NCI-H2196 treated with DMSO at 0.1 percent for 48 hours (cell line): ENCODE data around the gene MYO18A.
A peak's percentile ranks its signal among the peaks of the same experiment; 100 is the strongest.
"Not testable (repeated sequence)": the region's sequence is repeated elsewhere in the genome, so short reads cannot be mapped to it uniquely, and the experiment has no call there.

ENCODE experiments used
- DNase-seq: peaks from one replicate; lab custom pipeline; 2025; ENCODE audit not compliant: unreplicated experiment; lab: John Stamatoyannopoulos, UW

Gene MYO18A

DNA sequence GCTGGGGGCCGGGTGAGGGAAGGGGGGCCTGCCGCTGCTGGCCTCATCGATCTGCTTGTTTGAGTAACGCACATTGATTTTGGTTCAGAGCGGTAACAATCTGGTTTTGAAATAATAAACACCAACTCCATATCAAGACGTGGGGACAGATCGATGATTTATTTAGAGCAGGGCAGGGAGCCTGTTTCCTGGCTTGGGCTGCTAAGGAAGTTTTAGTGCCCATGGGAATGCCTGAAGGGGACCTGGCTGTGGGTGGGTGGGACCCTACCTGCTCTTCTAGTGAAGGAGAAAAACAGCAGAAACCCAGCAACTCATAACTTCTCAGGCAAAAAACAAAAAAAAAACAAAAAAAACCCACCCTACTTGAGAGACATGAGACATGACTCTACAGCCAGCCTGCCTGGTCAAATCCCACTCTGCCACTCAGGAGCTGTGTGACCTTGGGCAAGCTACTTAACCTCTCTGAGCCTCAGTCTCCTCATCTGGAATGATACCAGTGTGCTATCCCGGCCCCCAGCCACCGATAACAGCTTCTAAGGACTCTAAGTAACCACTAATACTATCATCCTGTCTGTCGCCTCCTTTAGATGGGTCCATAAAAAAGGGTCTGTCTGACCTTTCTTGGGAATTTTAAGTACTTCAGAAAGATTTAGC, 71.2 kb downstream of the MYO18A start:
- DNase-seq = no peak

DNA sequence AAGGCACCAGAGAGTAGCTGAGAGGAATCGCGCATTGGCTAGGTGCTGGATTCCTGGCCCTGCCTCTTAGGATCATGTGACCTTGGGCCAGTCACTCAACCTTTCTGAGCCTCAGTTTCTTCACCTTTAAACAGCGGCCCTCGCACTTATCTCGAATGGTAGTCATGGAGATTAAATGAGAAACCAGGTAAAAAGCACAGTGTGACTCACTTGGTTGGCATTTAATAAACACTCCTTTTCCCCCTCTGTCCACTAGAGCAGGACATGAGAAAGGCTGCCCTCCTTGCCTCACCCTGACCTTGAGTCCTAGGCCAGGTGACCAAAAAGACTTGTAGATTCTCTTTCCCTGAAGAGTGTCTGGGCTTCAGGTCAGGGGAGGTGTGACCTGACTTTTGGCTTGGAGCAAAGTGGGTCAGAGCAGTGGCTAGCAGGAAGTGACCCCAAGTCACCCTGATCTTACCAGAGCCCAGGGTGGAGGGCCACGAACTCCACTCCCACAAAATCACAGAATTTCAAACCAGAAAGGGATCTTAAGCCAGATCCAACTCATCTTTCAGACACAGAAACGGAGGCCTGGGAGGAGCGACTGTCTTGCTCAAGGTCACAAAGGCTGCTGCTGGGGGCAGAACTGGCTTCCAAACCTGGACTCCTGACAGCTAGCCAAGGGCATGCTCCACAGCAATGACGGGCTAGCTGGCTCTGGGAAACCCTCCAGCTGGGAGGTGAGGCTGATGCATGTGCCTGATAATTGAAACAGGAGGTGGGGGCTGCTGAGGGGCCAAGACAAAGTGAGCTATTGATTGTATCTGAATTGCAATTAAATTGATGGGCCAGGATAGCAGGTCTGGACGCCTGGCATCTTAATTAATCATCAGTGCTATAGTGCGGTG, 72.0 kb downstream of the MYO18A start:
- no peak for DNase-seq

DNA sequence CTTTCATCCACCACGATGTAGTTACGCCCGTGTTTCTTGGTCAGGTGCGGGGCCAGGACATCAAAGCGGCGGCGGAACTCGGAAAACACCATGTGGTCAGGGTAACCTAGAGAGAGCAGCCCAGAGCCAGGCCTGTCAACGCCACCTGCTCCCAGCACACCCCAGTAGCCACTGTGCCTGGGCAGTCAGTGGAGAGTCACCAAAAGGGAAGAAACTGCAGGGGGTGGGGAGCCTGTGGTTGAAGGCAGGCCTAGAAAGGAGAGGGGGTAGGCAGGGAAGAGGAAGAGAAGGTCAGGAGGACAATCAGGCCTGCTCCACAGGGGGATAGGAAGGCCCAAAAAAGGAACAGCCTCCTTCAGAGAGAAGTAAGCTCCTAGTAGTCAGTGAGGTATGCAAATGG, 73.1 kb downstream of the MYO18A start:
- DNase-seq = no peak

DNA sequence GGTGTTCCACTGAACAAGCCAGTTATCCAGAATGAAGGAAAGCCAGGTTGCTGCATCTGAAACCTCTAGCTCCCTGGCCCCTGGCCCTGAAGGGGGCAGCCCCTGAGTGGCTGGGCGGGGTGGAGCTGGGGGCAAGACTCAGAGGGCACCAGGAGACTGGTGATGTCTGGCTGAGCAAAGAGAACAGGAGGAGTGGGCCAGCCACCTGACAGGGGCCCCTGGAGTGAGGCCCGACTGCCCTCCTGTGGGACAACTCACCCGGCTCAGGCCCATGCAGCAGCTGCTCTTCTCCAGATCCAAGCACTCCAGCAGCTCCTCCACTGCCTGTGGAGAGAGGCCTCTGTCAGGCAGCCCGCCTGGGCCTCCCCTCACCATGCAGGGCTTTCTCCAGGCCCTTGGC, 76.9 kb downstream of the MYO18A start:
- no peak for DNase-seq

DNA sequence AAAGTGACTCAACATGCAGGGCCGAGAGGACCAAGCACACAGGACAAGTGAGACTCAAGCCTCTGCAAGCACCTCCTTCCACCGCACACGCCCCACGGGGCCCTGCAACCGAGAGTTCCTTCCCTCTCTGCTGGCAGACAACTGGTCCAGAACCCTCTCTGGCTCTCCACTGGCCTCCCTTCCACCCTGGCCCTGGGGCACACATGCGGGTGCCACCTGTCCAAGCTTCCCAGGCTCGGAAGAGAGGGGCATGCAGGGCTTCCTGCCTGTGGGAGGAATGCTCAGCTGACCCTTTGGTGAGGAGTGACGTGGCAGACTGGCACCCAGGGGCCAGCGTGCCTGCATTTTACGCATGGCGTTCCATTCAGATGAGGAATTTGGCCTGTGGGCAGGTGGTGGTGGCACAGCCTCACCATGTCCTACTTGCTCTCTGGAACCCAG, 77.4 kb downstream of the MYO18A start:
- no peak for DNase-seq

DNA sequence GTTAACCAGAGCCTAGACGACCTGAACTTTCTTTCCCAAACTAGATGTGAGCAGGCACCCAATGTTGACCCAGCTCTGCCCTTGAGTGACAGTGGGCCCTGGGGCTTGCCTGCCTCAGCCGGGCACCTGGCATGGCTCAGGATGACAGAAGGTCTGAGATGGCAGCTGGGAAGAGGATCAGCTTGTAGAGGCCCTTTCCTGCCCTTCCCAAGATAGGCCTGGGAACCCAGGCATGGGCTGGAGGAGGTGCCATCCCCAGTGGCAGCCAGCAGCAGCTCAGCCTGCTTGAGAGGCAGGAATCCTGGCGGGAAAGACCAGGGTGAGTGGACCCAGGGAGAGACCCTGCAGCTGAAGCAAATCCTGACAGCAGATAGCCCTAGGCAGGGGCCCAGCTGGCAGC, 78.2 kb downstream of the MYO18A start:
- no peak for DNase-seq

DNA sequence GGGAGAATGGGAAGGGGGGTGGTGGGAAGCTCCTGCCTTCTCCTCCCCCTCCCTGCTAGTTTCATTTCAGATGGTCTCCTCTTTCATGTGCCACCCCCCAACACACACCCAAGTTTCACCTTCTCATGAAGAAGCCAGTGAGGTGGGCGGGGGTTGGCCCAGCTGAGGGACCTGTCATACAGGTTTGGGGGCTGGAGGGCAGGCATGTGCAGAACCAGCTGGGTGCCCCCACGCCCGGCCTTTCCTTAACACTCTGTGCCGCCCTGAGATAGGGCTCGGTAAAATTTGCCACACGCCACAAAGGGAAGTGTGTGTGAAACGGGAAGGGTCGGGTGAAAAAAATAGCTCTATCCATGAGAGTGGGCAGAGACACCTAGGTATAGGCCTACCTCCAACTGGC, 79.9 kb downstream of the MYO18A start:
- no peak for DNase-seq

DNA sequence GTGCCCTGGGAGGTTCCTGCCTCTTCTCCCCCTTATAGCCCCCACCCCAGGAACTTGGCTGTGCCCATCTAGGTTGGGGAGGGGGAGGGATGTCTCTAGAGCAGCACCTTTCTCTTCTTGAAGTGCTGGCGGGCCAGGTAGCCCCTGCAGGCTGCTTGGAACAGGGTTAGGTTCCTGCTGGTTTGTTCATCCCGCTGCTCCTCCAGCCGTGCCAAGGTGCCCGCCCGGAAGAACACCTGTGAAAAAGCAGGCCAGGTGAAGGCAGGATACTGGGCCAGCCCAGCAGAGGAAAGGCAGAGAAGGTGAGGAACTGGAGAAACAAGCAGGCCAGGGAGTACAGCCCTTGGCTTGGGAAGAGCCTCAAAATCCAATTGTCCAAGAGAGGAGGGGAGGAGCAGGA, 80.7 kb downstream of the MYO18A start:
- DNase-seq = no peak

DNA sequence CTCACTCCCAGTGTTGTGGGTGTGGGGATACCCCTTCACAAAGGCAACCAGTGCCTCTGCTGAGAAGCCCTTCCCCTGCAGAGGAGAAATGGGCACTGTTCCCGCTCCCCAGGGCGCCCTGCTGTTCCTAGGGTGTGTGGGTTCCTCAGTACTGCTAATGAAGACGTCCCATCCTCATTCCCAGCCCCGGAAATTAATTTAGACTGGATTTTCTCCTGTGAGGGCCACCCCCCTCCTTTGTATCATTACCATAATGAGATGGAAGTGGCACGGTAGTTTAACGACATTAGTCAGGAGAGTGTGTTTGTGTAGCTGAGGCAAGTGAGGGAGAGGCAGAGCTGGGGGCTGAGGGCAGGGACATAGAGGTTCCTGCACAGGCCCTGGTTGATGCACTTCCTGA, 84.1 kb downstream of the MYO18A start:
- no peak for DNase-seq

DNA sequence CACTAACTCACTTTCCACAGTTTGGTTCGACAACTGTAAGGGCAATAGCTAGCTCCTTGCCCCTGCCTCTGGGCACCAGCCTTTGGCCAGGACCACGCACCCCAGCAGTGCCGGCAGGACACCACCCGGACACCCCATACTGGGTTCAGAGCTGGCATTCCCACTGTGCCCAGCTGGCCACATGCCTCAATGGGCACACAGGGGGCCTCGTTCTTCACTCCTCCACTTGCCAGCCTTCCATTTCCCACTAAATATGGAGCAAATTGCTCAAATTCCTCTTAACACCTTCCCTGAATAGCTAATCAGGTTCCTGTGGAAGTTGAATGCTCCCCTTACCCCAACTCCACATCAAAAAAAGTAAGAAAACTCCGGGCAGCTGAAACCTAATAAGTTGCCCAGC, 84.8 kb downstream of the MYO18A start:
- no peak for DNase-seq

DNA sequence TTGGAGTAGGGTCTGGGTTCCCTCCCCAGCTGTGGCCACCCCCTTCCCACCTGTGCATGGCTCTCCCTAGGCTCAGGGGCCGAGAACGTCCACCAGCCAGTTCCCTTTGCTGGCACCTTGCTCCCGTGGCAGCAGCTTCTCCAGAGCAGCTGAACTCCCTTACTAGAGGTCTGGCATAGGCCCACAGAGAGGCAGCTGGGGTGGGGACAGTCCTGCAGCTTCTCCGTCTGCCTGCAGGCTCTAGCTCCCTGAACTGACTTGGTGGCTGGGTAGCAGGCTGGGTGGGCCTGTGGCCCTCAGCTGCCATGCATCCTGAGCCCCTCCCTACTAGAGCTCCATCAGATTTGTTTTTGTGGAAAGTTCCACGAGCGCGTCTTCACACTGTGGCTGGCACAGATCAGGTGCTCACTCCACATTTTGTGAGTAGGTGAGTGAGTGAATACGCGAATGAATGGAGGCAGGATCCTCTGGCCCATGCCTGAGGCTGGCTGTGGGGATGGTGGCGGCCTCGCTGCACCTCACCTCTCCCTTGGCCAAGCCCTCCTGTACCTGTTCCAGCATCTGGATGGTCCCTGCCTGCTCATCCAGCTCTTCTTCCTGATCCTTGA, 86.0 kb downstream of the MYO18A start:
- no peak for DNase-seq

DNA sequence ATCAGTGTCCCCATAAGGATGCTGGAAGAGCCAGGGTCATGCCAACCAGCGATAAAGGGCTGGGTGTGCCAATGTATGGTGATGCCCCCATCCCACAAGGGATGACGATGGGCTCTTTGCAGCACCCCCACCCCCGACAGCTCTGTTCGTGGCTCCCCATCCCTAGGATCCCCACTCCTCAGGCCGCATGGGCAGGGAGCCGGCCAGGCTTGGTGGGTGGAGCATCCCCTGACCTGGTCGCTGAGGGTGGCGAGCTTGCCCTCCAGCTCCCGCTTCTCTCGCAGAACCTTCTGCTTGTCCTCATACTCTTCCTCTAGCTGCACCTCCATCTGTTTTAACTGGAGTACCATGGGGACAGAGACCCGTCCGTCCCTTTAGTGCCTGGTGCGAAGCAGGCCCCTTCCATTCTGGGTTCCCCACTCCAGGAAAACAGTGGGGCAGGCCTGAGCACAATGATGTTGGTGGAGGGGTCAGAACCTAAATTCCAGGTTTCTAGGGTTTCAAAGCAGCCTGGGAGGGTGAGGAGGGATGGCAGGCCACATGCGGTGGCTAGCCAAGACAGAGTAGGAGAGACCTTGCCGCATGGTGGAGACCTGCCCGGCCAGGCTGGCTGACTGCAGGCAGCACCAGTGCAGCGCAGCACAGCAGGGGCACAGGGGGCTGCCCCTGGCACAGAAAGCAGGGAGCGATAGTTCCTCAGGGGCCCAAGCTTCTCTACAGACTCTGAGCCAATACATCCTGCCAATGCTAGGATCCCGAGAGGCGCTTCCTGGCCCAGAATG, 86.9 kb downstream of the MYO18A start:
- no peak for DNase-seq

DNA sequence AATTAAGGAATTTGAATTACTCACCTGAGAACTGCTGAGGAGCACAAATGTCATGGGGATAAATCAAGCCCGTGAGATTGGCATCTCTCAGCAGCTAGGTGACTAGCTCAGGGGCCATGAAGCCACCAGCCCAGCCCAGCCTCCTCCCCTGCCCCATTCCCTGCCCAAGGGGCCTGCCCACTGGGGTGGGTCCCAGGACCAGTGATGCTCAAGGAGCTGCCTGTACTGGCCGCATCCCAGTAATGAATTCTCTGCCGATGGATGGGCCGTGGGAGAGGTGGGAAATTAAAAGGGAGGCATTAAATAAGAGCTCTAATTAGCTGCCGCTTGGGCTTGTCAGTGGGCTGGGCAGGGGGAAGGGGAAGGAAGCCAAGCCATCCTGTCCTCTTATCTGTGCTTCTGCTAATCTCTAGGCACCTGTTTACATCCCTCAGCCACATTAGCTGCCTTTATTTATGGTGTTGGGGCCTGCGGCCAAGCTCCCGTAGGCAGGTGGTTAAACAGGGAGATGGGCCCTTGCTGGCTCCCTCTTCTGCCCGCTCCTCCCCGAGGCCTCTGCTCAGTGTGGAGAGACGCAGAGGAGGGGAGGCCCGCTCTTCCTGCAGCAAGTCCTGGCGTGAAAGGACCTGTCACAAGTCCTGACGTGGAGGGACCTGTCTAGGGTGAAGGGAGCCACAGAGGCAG, 88.5 kb downstream of the MYO18A start:
- peak; percentile 25 for DNase-seq

DNA sequence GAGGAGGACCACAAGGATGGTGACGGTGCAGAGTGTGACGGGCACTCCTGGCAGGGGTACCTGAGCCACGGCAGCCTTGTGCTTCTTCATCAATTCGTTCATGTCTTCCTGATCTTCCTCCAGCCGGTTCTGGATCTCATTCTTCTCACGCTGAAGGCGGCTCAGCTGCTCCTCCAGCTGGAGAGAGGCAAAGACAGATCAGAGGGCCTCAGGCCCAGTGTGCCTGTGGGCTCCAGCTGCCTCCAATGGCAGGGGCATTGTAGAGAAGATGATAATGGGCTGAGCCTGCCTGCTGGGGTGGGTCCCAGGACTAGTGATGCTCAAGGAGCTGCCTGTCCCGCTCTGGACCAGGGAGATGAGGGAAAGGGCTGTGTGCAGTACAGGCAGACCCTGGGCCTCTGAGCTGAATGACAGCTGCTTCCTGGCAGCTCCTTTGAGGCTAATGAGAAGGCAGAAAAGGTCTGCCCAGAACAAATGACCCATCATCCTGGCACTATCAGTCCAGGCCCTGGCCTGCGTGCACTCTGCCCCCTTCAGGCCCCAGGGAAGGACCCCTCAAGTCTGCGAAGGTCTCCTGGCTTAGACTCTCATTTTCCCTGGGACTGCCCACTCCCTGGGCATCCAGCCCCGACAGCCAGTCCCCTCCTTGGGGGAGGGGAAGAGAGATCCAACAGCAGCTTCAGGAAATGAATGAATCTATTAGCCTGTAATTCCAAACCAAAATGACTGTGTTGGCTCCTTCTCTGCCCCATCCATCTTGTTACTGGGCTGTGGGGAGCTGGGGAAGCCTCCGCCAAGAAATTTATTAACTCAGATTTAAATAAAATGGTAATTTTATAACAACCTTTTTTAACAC, 89.2 kb downstream of the MYO18A start:
- DNase-seq = no peak

DNA sequence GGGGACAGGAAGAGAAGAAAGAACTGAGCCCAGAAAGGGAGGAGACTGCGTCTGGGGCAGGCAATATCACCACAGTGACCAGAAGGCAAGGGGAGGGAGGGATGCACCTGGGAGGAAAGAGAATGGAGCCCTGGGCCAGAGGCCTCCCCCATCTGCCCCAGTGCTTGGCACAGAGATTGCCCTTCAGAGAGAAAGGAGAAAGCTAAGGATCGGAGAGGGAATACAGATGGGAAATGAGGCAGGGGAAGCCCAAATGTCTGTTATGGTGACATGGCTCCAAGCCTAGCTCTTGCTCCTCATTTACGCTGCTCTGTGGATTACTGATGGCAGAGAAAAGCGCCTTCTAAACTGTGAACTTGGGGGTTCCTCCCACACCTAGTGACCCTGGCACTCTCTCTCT, 90.1 kb downstream of the MYO18A start:
- DNase-seq = no peak

DNA sequence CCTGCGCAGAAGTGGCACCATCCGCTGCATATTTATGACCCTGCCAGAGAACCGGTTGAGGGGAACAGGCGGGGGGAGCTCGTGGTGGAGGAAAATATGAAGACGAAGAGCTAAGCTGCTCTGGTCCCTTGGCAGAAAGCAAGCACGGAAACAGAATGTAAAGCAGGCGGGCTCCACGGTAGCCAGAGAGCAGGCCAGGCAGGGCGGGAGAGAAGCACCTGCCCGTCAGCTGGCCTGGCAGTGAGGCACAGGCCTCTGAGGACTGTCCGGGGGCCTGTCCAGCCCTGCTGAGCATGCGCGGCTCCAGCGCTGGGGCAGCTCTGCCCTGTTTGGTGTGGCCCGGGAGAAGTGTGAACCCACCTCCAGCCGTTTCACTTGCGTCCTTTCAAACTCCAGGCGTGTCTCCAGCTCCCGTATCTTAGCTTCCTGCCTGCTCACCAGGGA, 90.6 kb downstream of the MYO18A start:
- peak; percentile 29 for DNase-seq

DNA sequence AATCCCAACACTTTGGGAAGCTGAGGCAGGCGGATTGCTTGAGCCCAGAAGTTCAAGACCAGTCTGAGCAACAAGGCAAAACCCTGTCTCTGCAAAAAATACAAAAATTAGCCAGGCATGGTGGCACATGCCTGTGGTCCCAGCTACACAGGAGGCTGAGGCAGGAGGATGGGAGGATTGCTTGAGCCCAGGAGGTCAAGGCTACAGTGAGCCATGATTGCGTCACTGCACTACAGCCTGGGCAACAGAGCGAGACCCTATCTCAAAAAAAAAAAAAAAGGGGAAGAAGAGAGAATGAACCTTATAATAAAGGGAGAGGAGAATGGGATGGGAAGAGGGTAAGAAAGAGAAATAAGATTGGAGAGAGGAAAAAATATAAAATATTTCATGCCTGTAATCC, 91.4 kb downstream of the MYO18A start:
- DNase-seq = not testable (repeated sequence)

DNA sequence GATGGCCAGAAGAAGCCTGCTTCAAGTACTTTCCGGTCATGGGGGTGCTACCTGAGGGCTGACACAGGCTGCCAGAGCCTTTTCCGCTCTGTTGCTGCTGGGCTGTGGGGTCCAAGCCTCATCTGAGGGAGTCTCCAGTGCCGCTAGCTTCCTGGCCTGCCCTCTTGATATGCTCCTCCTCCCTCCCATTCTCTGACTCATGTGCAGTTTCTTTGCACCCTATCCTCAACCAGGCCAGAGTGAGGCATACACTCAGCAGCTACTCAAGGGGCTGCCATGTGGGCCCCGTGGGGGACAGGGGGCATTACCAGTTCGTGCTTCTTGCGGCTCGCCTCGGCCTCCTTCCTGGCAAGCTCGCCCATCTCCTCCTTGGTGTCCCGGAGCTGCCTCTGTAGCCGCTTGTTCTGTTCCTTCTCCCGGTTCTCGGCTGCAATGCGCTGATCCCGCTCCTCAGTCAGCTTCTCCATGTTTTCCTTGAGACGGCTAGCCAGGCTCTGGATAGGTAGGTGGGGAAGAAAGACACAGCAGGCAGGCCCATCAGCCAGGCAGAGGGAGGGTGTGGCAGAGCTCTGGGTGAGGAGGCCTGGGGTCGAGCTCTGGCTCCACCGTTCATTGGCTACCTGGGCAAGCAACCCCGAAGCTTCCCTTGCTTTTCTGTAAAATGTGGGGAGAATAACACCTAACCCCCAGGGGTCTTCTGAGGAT, 93.4 kb downstream of the MYO18A start:
- DNase-seq = no peak

DNA sequence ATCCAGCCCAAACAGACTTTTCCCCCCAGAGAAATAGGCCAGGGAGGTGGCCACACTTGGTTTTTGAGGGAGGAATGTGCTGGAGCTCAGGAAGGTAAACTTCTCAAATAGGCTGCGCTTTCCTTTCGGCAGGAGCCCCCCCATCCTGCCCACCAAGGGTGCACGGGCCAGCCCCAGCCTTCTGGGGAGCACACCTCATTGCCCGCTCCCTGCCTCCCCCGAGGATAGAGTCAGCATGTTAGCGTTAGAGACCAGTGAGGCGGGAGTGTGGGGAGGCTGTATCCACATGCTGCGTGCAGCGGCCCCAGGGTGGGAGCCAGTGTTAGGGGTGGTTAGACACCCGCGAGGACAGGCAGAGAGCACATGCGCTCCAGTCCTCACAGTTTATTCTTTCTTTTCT, 95.0 kb downstream of the MYO18A start:
- DNase-seq = no peak
